Nasal cavity respiratory epithelium epithelial cell of viscerocranial mucosa (primary cell): ENCODE results near the gene GUCY1B1. TPM values are rescaled to one million over a fixed set of nuclear protein-coding genes. Genes with fewer than 3 reads are reported as not detected.

Source experiments
- total RNA-seq: library from RNA; depleted of rRNA; stranded (reverse); fragments of >200 nt; gene quantifications from 2 replicates; pipeline ENCODE4 v1.2.3, GENCODE V29; 2014

The GUCY1B1 gene
- 1.4 and 2.7 TPM in 2 replicates for total RNA-seq

GRCh38 chr4:155758481-155759371 is at the start of gene GUCY1B1:
Gene GUCY1B1, plus strand, starts transcription at chr4:155759021. Its CDS starts 120 bp downstream, at chr4:155759141.

Other genes with a start within 250 kb of the GUCY1B1 start
- gene GUCY1A1, start 92.2 kb upstream of the GUCY1B1 start, total RNA-seq, result 1.4 and 1.8 TPM in 2 replicates
- not detected in 2 replicates for gene ASIC5, start 107.3 kb downstream of the GUCY1B1 start, total RNA-seq
- under 0.01 and 1.3 TPM in 2 replicates for gene TDO2, start 144.7 kb downstream of the GUCY1B1 start, total RNA-seq
- gene CTSO, start 194.8 kb downstream of the GUCY1B1 start, total RNA-seq, result 1.7 and 7.6 TPM in 2 replicates